HepG2 (cell line): ENCODE results near the gene DVL3.

Experiments used
- ATF7-NPFF ChIP-seq: sonication (generic); formaldehyde crosslinking; IDR thresholded peaks from 2 replicates; pipeline ENCODE4 v1.8.1; 2023; ENCODE audit warnings: mild to moderate bottlenecking, low read depth, missing genetic modification reagents, moderate library complexity
- CEBPB ChIP-seq: IDR thresholded peaks from 2 replicates; pipeline ENCODE4 v1.6.1; 2011; ENCODE audit warnings: low read depth, low read length, improper control_type of control experiment, borderline replicate concordance
- EP300 ChIP-seq, 3 experiments: sonication (generic) in 1 of 3; formaldehyde crosslinking in 1 of 3; IDR thresholded peaks; 2 replicates each; pipeline versions ENCODE4 v1.5.1 to v1.6.1; 2011 to 2020; ENCODE audit warnings: low read depth in 2 of 3, low read length in 2 of 3, borderline replicate concordance in 1 of 3, improper control_type of control experiment in 1 of 3, mild to moderate bottlenecking in 1 of 3, missing genetic modification reagents in 1 of 3, moderate library complexity in 1 of 3
- IKZF4 ChIP-seq: sonication (generic); formaldehyde crosslinking; IDR thresholded peaks from 2 replicates; pipeline ENCODE4 v1.5.1; 2020; ENCODE audit warnings: borderline replicate concordance, mild to moderate bottlenecking, low read depth, missing genetic modification reagents; ENCODE audit errors: not compliant biosample characterization
- PAX8 ChIP-seq: sonication (generic); formaldehyde crosslinking; IDR thresholded peaks from 2 replicates; pipeline ENCODE4 v1.8.0; 2022; ENCODE audit warnings: mild to moderate bottlenecking, missing genetic modification reagents, borderline replicate concordance
- SP1 ChIP-seq, 2 experiments: fragments of 450-650 bp in 1 of 2; sonication (generic) in 1 of 2; formaldehyde crosslinking in 1 of 2; IDR thresholded peaks; 2 replicates each; pipeline versions ENCODE4 v1.4.0 to v1.6.1; 2016 to 2020; ENCODE audit warnings: missing genetic modification reagents in 1 of 2
- SUZ12 ChIP-seq: fragments of 150-350 bp; IDR thresholded peaks from 2 replicates; pipeline ENCODE4 v1.6.1; 2014; ENCODE audit warnings: low read depth, low read length
- ZNF253 ChIP-seq: sonication (generic); formaldehyde crosslinking; IDR thresholded peaks from 2 replicates; pipeline ENCODE4 v1.8.0; 2022; ENCODE audit warnings: mild to moderate bottlenecking, missing genetic modification reagents, borderline replicate concordance

- TF ChIP-seq CEBPB (no peak), ZNF253 (CRISPR knock-in tag) (no peak), IKZF4 (CRISPR knock-in tag) (no peak), ATF7-NPFF (no peak), SP1 (IDR thresholded peaks at IDR 0.05) (no peak), SP1 (CRISPR knock-in tag; IDR thresholded peaks at IDR 0.05) (no peak), EP300 (IDR thresholded peaks at IDR 0.05; ENCODE audit: low read depth in 2 of 2, low read length in 2 of 2) (no peak), EP300 (CRISPR knock-in tag; IDR thresholded peaks at IDR 0.05; ENCODE audit: borderline replicate concordance) (no peak), PAX8 (no peak), SUZ12 (no peak)
Measured at GRCh38 chr3:184145751-184146270, 9.4 kb upstream of the DVL3 start.
